ENCODE measurements around the gene CAPN11. TPM values are rescaled to one million over a fixed set of nuclear protein-coding genes. Genes with fewer than 3 reads are reported as not detected.
"Not testable (repeated sequence)": the region's sequence is repeated elsewhere in the genome, so short reads cannot be mapped to it uniquely, and the experiment has no call there.

The CAPN11 gene
- total RNA-seq, 1 donor from 2014 or later: 0.78 TPM

DNA sequence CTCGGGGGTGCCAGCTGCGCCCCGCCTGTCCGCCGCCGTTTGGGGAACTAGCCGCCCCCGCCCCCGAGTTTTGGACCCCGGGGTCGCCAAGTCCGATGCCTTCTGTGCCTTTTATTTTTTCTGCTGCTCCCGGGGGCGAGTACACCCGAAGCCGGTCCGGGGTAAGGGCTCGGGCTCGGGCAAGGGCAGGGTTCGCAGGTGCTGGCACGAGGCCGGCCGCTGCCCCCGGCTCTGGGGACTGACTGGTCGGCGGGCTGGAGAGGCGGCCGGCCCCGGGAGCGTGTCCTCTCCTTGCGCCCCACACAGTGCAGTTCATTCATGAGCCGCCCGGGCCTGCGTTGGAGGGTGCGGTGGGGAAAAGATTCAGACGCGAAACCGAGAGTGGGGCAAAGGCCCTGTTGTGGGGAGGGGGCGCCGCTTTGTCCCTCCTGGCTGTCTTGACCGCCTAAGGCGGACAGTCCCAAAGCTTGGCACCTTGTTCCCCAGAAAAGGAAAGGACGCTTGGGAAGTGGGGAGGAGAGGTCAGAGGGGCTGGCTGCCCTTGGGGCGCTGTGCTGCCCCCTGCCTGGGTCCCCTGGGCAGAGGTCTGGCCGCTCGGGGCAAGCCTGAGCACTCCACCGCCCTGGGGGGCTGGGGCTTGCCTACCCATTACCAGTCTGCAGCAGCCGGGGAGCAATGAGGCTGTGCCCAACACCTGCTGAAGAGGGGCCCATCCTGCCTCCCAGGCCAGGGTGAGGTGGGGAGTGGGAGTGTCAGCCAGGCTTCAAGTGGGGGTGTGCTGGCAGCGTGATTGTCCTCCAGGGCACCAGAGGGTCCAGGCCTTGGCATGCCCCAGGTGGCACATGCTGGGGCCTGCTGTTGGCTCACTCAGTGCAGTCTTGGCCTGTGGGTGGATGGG lies 30.4 kb upstream of the CAPN11 start:
- intact Hi-C loops (cut with DNase I): no loop called here
- no peak for DNase-seq (ENCODE audit: low spot score)

GRCh38 chr6:44129841-44130322 lies 28.7 kb upstream of the CAPN11 start:
- intact Hi-C loops (cut with DNase I): no loop called here
- no peak for DNase-seq (ENCODE audit: low spot score)

- intact Hi-C loops (cut with DNase I): no loop called here
- DNase-seq (ENCODE audit: low spot score): no peak
These were observed 26.7 kb upstream of the CAPN11 start for GRCh38 chr6:44131892-44132291.

DNA sequence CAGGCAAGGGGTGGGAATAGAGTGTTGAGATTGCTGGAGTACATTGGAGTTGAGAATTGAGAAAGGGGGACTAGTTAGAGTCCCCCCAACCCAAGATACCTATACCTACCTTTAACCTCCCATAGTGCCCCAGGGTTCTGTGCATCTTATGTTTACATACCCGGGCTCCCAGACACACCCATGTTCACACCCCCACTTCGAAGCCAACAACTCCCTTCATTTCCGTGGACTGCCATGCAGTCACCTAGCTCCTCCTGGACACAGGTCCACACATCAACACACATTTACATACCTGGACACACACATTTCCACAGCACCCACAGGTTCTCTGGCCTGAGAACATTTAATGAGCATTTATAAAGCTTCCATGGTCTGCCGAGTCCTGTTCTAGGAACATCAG lies 26.1 kb upstream of the CAPN11 start:
- DNase-seq (ENCODE audit: low spot score): no peak
- intact Hi-C loops (cut with DNase I): no loop called here

- DNase-seq (ENCODE audit: low spot score): no peak
- intact Hi-C loops (cut with DNase I): no loop called here
These were observed 25.4 kb upstream of the CAPN11 start for GRCh38 chr6:44133003-44133931.

DNA sequence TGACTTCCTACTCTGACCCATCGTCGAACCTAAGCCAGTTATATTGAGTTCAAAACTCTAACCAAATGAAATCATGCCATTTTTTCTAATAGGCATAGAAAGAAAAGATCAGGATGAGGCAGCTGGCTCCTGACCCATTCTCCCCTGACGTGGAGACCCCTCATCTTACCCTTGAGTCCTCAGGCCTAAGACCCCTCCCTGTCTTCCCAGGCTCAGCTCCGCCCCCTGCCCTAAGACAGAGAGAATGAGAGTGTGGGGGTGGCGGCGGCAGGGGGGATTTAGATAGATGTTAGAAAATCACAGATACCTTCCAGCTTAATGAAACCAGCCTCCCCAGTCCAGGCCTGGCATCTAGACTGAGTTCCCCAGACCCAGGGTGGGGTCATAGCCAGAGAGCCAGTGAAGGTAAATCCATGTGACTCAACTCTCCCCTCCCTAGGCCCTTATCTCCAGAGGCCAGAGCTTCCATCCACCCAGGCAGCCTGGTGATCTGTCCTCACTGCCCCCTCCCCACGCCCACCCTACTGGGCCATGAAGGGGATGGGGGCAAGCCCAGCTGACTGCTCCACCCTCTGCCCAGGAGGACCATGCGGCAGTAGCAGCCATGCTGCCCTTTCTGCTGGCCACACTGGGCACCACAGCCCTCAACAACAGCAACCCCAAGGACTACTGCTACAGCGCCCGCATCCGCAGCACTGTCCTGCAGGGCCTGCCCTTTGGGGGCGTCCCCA lies 24.5 kb upstream of the CAPN11 start:
- intact Hi-C loops (cut with DNase I): no loop called here
- no peak for DNase-seq (ENCODE audit: low spot score)

DNA sequence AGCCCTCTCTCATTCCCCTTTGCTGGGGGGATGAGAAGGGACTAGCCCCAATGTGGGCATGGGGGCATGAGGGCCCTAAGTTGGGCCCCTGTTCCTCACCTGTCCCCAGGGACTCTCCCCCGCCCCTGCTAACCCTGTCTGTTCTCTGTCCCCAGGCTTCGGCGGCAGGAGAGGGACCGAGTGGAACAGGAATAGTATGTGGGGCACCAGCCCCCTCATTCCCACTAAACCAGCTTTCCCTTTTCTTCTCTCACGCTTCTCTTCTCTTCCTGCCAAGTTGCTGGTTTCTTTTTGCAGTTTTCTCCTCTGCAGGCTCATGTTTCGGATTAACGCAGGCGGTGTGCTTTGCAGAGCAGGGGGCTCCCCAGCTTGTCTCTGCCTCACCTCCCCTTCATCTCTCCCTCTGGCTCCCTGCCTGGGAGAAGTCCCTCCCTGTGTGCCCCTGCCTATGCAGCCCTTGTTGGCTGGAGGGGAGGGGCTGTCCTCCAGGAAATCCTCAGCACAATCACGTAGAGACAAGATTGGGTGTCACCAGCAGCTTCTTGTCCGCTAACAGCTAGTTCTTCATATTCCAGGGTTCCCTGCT lies 23.4 kb upstream of the CAPN11 start:
- intact Hi-C loops (cut with DNase I): no loop called here
- DNase-seq (ENCODE audit: low spot score): no peak

DNA sequence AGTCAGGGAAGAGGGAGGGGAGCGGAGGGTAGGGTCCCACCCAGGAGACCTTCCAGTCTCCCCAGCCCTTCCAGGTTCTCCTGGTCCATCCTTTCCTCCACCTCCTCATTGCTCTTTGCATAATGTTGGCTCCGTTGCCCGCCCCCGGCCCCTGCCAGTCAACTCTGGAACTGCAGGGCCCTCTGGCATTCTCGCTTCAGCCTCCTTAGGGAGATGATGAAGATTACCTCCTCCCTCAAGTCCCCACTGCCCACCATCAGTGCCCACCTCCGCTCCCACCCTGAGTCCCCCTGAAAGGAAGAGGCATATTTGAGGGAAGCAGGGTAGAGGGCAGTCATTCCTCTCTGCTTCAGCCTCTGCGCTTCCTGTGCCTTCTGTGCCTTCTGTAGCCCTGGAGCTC lies 22.7 kb upstream of the CAPN11 start:
- intact Hi-C loops (cut with DNase I): no loop called here

GRCh38 chr6:44138717-44139350 lies 19.8 kb upstream of the CAPN11 start:
- intact Hi-C loops (cut with DNase I): no loop called here
- no peak for DNase-seq (ENCODE audit: low spot score)

More for the DNA sequence above, 22.7 kb upstream of the CAPN11 start:
- no peak for DNase-seq (ENCODE audit: low spot score)

DNA sequence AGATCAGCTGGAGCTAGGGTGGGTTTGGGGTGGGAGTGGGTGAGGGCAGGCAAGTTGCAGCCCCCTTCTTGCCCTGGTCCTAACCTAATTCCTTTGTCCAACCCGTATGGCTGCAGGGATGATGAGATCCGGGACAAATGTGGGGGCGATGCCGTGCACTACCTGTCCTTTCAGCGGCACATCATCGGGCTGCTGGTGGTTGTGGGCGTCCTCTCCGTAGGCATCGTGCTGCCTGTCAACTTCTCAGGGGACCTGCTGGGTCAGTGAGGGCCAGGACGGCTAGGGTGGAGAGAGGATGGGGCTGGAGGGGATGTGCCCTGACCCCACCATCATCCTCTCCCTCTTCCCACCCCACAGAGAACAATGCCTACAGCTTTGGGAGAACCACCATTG lies 19.3 kb upstream of the CAPN11 start:
- intact Hi-C loops (cut with DNase I): no loop called here
- DNase-seq (ENCODE audit: low spot score): no peak

- DNase-seq (ENCODE audit: low spot score): no peak
- intact Hi-C loops (cut with DNase I): no loop called here
These were observed 15.8 kb upstream of the CAPN11 start for GRCh38 chr6:44142835-44143234.

- DNase-seq (ENCODE audit: low spot score): no peak
- intact Hi-C loops (cut with DNase I): no loop called here
These were observed 14.9 kb upstream of the CAPN11 start for GRCh38 chr6:44143731-44144130.

DNA sequence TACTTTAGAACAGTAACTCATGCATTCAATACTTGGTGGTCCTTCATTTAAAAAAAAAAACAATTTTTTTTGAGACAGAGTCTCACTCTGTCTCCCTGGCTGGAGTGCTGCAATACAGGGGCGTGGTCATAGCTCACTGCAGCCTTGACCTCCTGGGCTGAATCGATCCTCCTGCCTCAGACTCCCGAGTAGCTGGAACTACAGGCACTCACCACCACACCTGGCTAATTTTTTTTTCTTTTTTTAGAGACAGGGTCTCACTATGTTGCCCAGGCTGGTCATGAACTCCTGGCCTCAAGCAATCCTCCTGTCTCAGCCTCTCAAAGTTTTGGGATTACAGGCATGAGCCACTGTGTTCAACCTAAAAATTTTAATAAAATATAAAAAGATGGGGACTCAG lies 14.1 kb upstream of the CAPN11 start:
- intact Hi-C loops (cut with DNase I); DNase-seq (ENCODE audit: low spot score): not testable (repeated sequence)

- intact Hi-C loops (cut with DNase I): no loop called here
- no peak for DNase-seq (ENCODE audit: low spot score)
These were observed 12.8 kb upstream of the CAPN11 start for GRCh38 chr6:44145839-44146238.

DNA sequence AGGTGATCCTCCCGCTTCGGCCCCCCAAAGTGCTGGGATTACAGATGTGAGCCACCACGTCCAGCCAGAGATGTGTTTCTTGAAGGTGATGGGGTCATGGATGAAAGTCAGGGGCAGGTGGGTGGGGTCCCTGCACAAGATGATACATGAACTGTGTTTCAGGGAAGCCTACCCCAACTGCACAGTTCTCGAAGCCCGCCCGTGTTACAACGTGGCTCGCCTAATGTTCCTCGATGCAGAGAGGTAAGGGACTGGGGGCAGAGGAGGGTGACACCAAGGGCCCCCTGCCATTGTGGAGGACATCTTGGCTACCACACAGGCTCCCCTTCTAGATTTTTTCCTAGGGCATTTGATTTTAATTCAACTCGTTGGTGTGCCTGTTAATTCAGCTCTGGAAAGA lies 11.9 kb upstream of the CAPN11 start:
- intact Hi-C loops (cut with DNase I): no loop called here
- DNase-seq (ENCODE audit: low spot score): no peak

- no peak for DNase-seq (ENCODE audit: low spot score)
- intact Hi-C loops (cut with DNase I): no loop called here
These were observed 11.4 kb upstream of the CAPN11 start for GRCh38 chr6:44147256-44147655.

DNA sequence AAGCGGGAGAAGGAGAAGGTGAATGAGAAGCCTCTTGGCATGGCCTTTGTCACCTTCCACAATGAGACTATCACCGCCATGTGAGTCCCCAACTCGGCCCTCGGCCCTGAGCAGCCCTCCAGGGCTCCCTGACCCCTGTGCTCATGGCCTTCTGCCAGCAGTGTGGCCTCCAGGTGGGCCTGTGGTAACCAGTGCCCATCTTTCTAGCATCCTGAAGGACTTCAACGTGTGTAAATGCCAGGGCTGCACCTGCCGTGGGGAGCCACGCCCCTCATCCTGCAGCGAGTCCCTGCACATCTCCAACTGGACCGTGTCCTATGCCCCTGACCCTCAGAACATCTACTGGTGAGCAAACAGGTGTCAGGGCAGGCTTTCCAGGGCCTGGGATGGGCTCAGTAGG lies 10.3 kb upstream of the CAPN11 start:
- intact Hi-C loops (cut with DNase I): no loop called here

DNA sequence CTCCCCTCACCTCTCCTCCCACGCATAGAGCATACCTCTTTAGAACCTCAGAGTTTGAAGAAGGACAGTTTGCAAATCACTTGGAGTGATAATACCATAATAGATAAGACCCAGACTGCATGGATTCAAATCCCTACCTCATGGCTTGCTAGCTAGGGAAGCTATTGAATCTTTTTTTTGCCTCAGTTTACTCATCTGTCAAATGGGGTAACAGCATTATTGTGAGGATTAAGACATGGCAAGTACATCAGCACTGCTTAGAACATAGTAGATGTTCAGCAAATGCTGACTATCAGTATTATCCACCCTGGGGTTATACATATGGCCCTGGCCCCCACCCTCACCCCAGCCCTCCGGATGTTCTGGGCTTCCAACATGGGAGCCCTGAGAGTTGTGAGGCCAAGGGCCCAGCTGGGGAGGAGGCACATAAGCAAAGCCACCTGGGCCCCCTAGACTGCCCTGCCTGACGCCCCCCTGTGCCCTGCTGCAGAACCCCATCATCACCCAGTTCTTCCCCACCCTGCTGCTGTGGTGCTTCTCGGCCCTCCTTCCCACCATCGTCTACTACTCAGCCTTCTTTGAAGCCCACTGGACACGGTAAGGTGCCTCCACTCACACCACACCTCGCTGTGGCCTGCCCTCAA lies 9.1 kb upstream of the CAPN11 start:
- intact Hi-C loops (cut with DNase I): no loop called here
- DNase-seq (ENCODE audit: low spot score): no peak

More for the DNA sequence above, 10.3 kb upstream of the CAPN11 start:
- no peak for DNase-seq (ENCODE audit: low spot score)
